H1 (cell line): ENCODE measurements around the gene CCL24.
"Not testable (repeated sequence)": the region's sequence is repeated elsewhere in the genome, so short reads cannot be mapped to it uniquely, and the experiment has no call there.

ENCODE experiments used
- ATF3 ChIP-seq: IDR thresholded peaks from 2 replicates; pipeline ENCODE4 v1.6.1; 2011; ENCODE audit warnings: low read depth, mild to moderate bottlenecking, low read length; ENCODE audit not compliant: insufficient read depth
- CHD2 ChIP-seq: IDR thresholded peaks from 2 replicates; pipeline ENCODE4 v1.6.1; 2012; ENCODE audit warnings: low read length, improper control_type of control experiment
- CTCF ChIP-seq, 3 experiments: IDR thresholded peaks; 1 replicate in 2 of 3; 2 replicates in 1 of 3; pipeline versions ENCODE4 v1.5.1 to v1.6.1; 2011; ENCODE audit warnings: low read length in 3 of 3, mild to moderate bottlenecking in 3 of 3, inconsistent platforms in 2 of 3, low read depth in 1 of 3, moderate library complexity in 1 of 3; ENCODE audit not compliant: insufficient read depth in 1 of 3; ENCODE audit errors: control extremely low read depth in 1 of 3
- POLR2A ChIP-seq, 2 experiments: IDR thresholded peaks; 1 replicate in 1 of 2; 2 replicates in 1 of 2; pipeline ENCODE4 v1.6.1; 2011; ENCODE audit warnings: low read depth in 2 of 2, low read length in 2 of 2, mild to moderate bottlenecking in 2 of 2; ENCODE audit errors: control extremely low read depth in 1 of 2
- POLR2AphosphoS5 ChIP-seq: IDR thresholded peaks from 2 replicates; pipeline ENCODE4 v1.6.1; 2011; ENCODE audit warnings: low read depth, low read length
- RAD21 ChIP-seq, 2 experiments: IDR thresholded peaks in 1 of 2; conservative IDR thresholded peaks in 1 of 2; 2 replicates each; pipeline ENCODE4 v1.6.1; 2011; ENCODE audit warnings: low read depth in 2 of 2, low read length in 2 of 2, improper control_type of control experiment in 1 of 2, inconsistent platforms in 1 of 2, mild to moderate bottlenecking in 1 of 2, moderate library complexity in 1 of 2
- SIN3A ChIP-seq, 2 experiments: IDR thresholded peaks in 1 of 2; conservative IDR thresholded peaks in 1 of 2; 2 replicates each; pipeline ENCODE4 v1.6.1; 2011 to 2012; ENCODE audit warnings: low read length in 2 of 2, improper control_type of control experiment in 1 of 2, low read depth in 1 of 2, mild to moderate bottlenecking in 1 of 2
- SP1 ChIP-seq: IDR thresholded peaks from 2 replicates; pipeline ENCODE4 v1.6.1; 2011; ENCODE audit warnings: low read depth, low read length
- TAF1 ChIP-seq: IDR thresholded peaks from 2 replicates; pipeline ENCODE4 v1.6.1; 2011; ENCODE audit warnings: mild to moderate bottlenecking, low read depth, low read length
- YY1 ChIP-seq: IDR thresholded peaks from 2 replicates; pipeline ENCODE4 v1.6.1; 2011; ENCODE audit warnings: low read depth, mild to moderate bottlenecking, low read length

GRCh38 chr7:75845132-75845531 is 31.5 kb upstream of the CCL24 start:
- TF ChIP-seq SIN3A (conservative IDR thresholded peaks at IDR 0.05 in 1 of 2, IDR thresholded peaks at IDR 0.05 in 1 of 2; ENCODE audit: low read depth in 1 of 2, low read length in 2 of 2); YY1; CHD2; RAD21 (IDR thresholded peaks at IDR 0.05 in 1 of 2, conservative IDR thresholded peaks at IDR 0.05 in 1 of 2; ENCODE audit: low read depth in 2 of 2, low read length in 2 of 2); CTCF (IDR thresholded peaks at IDR 0.05; ENCODE audit: control extremely low read depth in 1 of 3, insufficient read depth in 1 of 3, low read depth in 1 of 3, low read length in 3 of 3); POLR2AphosphoS5; POLR2A (IDR thresholded peaks at IDR 0.05; ENCODE audit: control extremely low read depth in 1 of 2, low read depth in 2 of 2, low read length in 2 of 2); SP1; TAF1; ATF3: not testable (repeated sequence)
